H1 (cell line): ENCODE results near the gene GPR135. TPM values are rescaled to one million over a fixed set of nuclear protein-coding genes. Genes with fewer than 3 reads are reported as not detected.

Experiments used
- CTCF ChIA-PET: fragments of 300-600 bp; sonication (Branson Sonifier 250); formaldehyde crosslinking; loops from one replicate; lab custom pipeline; 2021; ENCODE audit not compliant: partially characterized antibody; lab: Charles Lee
- POLR2A ChIA-PET: fragments of 300-600 bp; sonication (Branson Sonifier 250); formaldehyde crosslinking; loops from one replicate; lab custom pipeline; 2021; ENCODE audit warnings: inconsistent platforms; ENCODE audit not compliant: partially characterized antibody; lab: Charles Lee
- DNase-seq, 2 experiments: peaks; one replicate each; pipeline versions ENCODE4 v3.0.0 to v3.0.0-alpha.2; 2010 to 2022; ENCODE audit warnings: low spot score in 2 of 2, low read depth in 1 of 2, mixed read lengths in 1 of 2
- FAIRE-seq: peaks from 2 replicates; lab custom pipeline; 2011; peaks lifted over from hg19 to GRCh38; lab: Jason Lieb, UNC
- H2AFZ ChIP-seq: 2 replicates; pipeline ENCODE4 v1.8.1; 2012; ENCODE audit warnings: low read length, inconsistent platforms
- H2AK5ac ChIP-seq: 2 replicates; pipeline ENCODE4 v1.6.1; 2013; ENCODE audit warnings: low read depth, low read length
- H2BK120ac ChIP-seq: replicated peaks from 2 replicates; pipeline ENCODE3; 2013; ENCODE audit warnings: low read depth, low read length, inconsistent platforms
- H2BK12ac ChIP-seq: 2 replicates; pipeline ENCODE4 v1.6.1; 2013; ENCODE audit warnings: low read depth, low read length
- H2BK15ac ChIP-seq: 2 replicates; pipeline ENCODE4 v1.6.1; 2013; ENCODE audit warnings: low read length
- H2BK20ac ChIP-seq: 2 replicates; pipeline ENCODE4 v1.6.1; 2013; ENCODE audit warnings: low read length
- H2BK5ac ChIP-seq: 2 replicates; pipeline ENCODE4 v1.6.1; 2013; ENCODE audit warnings: low read depth, low read length
- H3K14ac ChIP-seq: 2 replicates; pipeline ENCODE4 v1.6.1; 2013; ENCODE audit warnings: inconsistent platforms; ENCODE audit not compliant: insufficient read length
- H3K18ac ChIP-seq: 2 replicates; pipeline ENCODE4 v1.6.1; 2013; ENCODE audit warnings: low read length; ENCODE audit errors: extremely low read depth
- H3K23ac ChIP-seq: 2 replicates; pipeline ENCODE4 v1.6.1; 2013; ENCODE audit warnings: inconsistent platforms; ENCODE audit not compliant: insufficient read length
- H3K23me2 ChIP-seq: 2 replicates; pipeline ENCODE4 v1.6.1; 2013; ENCODE audit warnings: low read depth, low read length
- H3K27ac ChIP-seq: 2 replicates; pipeline ENCODE4 v1.6.1; 2011; ENCODE audit warnings: low read depth, low read length, inconsistent platforms
- H3K27me3 ChIP-seq, 4 experiments: replicated peaks in 1 of 4; 1 replicate in 1 of 4; 2 replicates in 3 of 4; pipeline versions ENCODE4 v1.6.1 to v1.8.1; 2011 to 2013; ENCODE audit warnings: low read length in 3 of 4, mild to moderate bottlenecking in 3 of 4, inconsistent platforms in 2 of 4, mixed read lengths in 2 of 4, moderate library complexity in 1 of 4; ENCODE audit not compliant: control insufficient read depth in 3 of 4, insufficient read depth in 3 of 4; ENCODE audit errors: extremely low read depth in 1 of 4
- H3K36me3 ChIP-seq, 4 experiments: 2 replicates each; pipeline versions ENCODE4 v1.6.1 to v1.8.1; 2011 to 2013; ENCODE audit warnings: mild to moderate bottlenecking in 4 of 4, low read length in 3 of 4, moderate library complexity in 2 of 4, control low read depth in 1 of 4, inconsistent platforms in 1 of 4; ENCODE audit not compliant: insufficient read depth in 4 of 4, control insufficient read depth in 2 of 4
- H3K4ac ChIP-seq: replicated peaks from 2 replicates; pipeline ENCODE3; 2013; ENCODE audit warnings: low read length, low read depth, mixed read lengths, inconsistent platforms; ENCODE audit not compliant: insufficient read length
- H3K4me1 ChIP-seq, 4 experiments: replicated peaks in 1 of 4; 1 replicate in 1 of 4; 2 replicates in 3 of 4; pipeline versions ENCODE4 v1.6.1 to v1.8.1; 2011 to 2013; ENCODE audit warnings: low read length in 3 of 4, inconsistent platforms in 2 of 4, mixed read lengths in 1 of 4; ENCODE audit not compliant: insufficient read depth in 4 of 4, control insufficient read depth in 3 of 4
- H3K4me2 ChIP-seq, 2 experiments: 2 replicates each; pipeline versions ENCODE4 v1.6.1 to v1.8.1; 2011 to 2013; ENCODE audit warnings: low read depth in 2 of 2, low read length in 2 of 2, control low read depth in 1 of 2, inconsistent platforms in 1 of 2, mild to moderate bottlenecking in 1 of 2; ENCODE audit not compliant: insufficient read depth in 1 of 2
- H3K4me3 ChIP-seq, 4 experiments: fragments of 200-600, 300-600 bp in 1 of 4; sonication (generic), shearing (Covaris generic), sonication (Bioruptor Twin) in 1 of 4; 2 replicates each; pipeline versions ENCODE4 v1.5.1 to v1.8.1; 2011 to 2016; ENCODE audit warnings: low read length in 4 of 4, low read depth in 3 of 4, control low read depth in 2 of 4, inconsistent platforms in 2 of 4, mild to moderate bottlenecking in 2 of 4, mixed read lengths in 1 of 4, moderate library complexity in 1 of 4; ENCODE audit not compliant: insufficient read depth in 2 of 4; ENCODE audit errors: extremely low read depth in 1 of 4
- H3K56ac ChIP-seq: replicated peaks from 2 replicates; pipeline ENCODE3; 2013; ENCODE audit warnings: low read depth, mild to moderate bottlenecking, mixed read lengths, low read length, inconsistent platforms; ENCODE audit not compliant: insufficient read length
- H3K79me1 ChIP-seq: 2 replicates; pipeline ENCODE4 v1.6.1; 2013; ENCODE audit warnings: low read depth, low read length, control low read depth
- H3K79me2 ChIP-seq, 2 experiments: 2 replicates each; pipeline versions ENCODE4 v1.6.1 to v1.8.1; 2012 to 2013; ENCODE audit warnings: low read length in 2 of 2, mild to moderate bottlenecking in 2 of 2, inconsistent platforms in 1 of 2; ENCODE audit not compliant: insufficient read depth in 2 of 2, control insufficient read depth in 1 of 2
- H3K9ac ChIP-seq, 4 experiments: replicated peaks in 1 of 4; 1 replicate in 1 of 4; 2 replicates in 3 of 4; pipeline versions ENCODE4 v1.6.1 to v1.8.1; 2011 to 2013; ENCODE audit warnings: low read depth in 3 of 4, low read length in 3 of 4, control low read depth in 2 of 4, mild to moderate bottlenecking in 2 of 4, moderate library complexity in 2 of 4, inconsistent platforms in 1 of 4; ENCODE audit errors: extremely low read depth in 1 of 4
- H3K9me3 ChIP-seq, 2 experiments: 2 replicates each; pipeline versions ENCODE4 v1.6.1 to v1.8.1; 2012 to 2013; ENCODE audit warnings: mild to moderate bottlenecking in 2 of 2, moderate library complexity in 2 of 2, control low read depth in 1 of 2, inconsistent platforms in 1 of 2, low read depth in 1 of 2, low read length in 1 of 2, mixed read lengths in 1 of 2; ENCODE audit not compliant: insufficient read depth in 2 of 2
- H4K20me1 ChIP-seq, 2 experiments: replicated peaks in 1 of 2; 2 replicates each; pipeline versions ENCODE3 to v1.8.1; 2011 to 2013; ENCODE audit warnings: inconsistent platforms in 2 of 2, low read length in 2 of 2, mild to moderate bottlenecking in 1 of 2; ENCODE audit not compliant: insufficient read depth in 2 of 2, control insufficient read depth in 1 of 2
- H4K5ac ChIP-seq: 2 replicates; pipeline ENCODE4 v1.6.1; 2013; ENCODE audit warnings: low read length, low read depth, mixed read lengths, inconsistent platforms; ENCODE audit not compliant: insufficient read length
- H4K8ac ChIP-seq: 2 replicates; pipeline ENCODE4 v1.8.0; 2013; ENCODE audit warnings: mild to moderate bottlenecking, moderate library complexity, low read length, inconsistent platforms; ENCODE audit not compliant: insufficient read depth; ENCODE audit errors: extremely low read depth
- H4K91ac ChIP-seq: replicated peaks from 2 replicates; pipeline ENCODE3; 2013; ENCODE audit warnings: low read length, mixed read lengths, inconsistent platforms; ENCODE audit not compliant: insufficient read length
- ATF3 ChIP-seq: IDR thresholded peaks from 2 replicates; pipeline ENCODE4 v1.6.1; 2011; ENCODE audit warnings: low read depth, mild to moderate bottlenecking, low read length; ENCODE audit not compliant: insufficient read depth
- BACH1 ChIP-seq: IDR thresholded peaks from 2 replicates; pipeline ENCODE4 v1.6.1; 2012; ENCODE audit warnings: low read length, improper control_type of control experiment
- GTF2F1 ChIP-seq: IDR thresholded peaks from 2 replicates; pipeline ENCODE4 v1.6.1; 2012; ENCODE audit warnings: low read depth, low read length, improper control_type of control experiment, borderline replicate concordance
- KDM4A ChIP-seq: IDR thresholded peaks from one replicate; pipeline ENCODE4 v1.7.1; 2012; ENCODE audit warnings: low read depth, mild to moderate bottlenecking, moderate library complexity, low read length, inconsistent platforms; ENCODE audit not compliant: severe bottlenecking
- RNF2 ChIP-seq: fragments of 200-900, 300-1000 bp; sonication (generic); IDR thresholded peaks from 2 replicates; pipeline ENCODE4 v1.7.1; 2016; ENCODE audit warnings: borderline replicate concordance, low read depth, mild to moderate bottlenecking, antibody characterized with exemption, low read length; ENCODE audit not compliant: poor library complexity, severe bottlenecking; ENCODE audit errors: missing control alignments
- SIX5 ChIP-seq: IDR thresholded peaks from 2 replicates; pipeline ENCODE4 v1.6.1; 2011; ENCODE audit warnings: mild to moderate bottlenecking, low read depth, low read length
- TAF7 ChIP-seq: optimal IDR thresholded peaks from 2 replicates; pipeline ENCODE3; 2011; ENCODE audit warnings: low read depth, mild to moderate bottlenecking, inconsistent platforms, low read length, moderate library complexity, borderline replicate concordance
- TCF12 ChIP-seq: IDR thresholded peaks from 2 replicates; pipeline ENCODE4 v1.6.1; 2011; ENCODE audit warnings: low read depth, mild to moderate bottlenecking, low read length
- YY1 ChIP-seq: IDR thresholded peaks from 2 replicates; pipeline ENCODE4 v1.6.1; 2011; ENCODE audit warnings: low read depth, mild to moderate bottlenecking, low read length
- ZNF274 ChIP-seq: IDR thresholded peaks from 2 replicates; pipeline ENCODE4 v1.7.0; 2012; ENCODE audit warnings: low read length, borderline replicate concordance; ENCODE audit errors: extremely low read depth
- WGBS, 2 experiments: shearing (Covaris generic) in 1 of 2; methylation state at CpG; one replicate each; pipeline versions ENCODE4 v1.1.6 to v1.1.7; 2013 to 2015; ENCODE audit warnings: low lambda C conversion rate in 2 of 2, mixed read lengths in 2 of 2, inconsistent platforms in 1 of 2, low coverage in 1 of 2, missing lambda C conversion rate in 1 of 2; ENCODE audit not compliant: insufficient replicate concordance in 2 of 2, insufficient coverage in 1 of 2, insufficient read length in 1 of 2; ENCODE audit errors: extremely low coverage in 1 of 2, missing lambda C conversion rate in 1 of 2; 5-methylcytosine and 5-hydroxymethylcytosine counted together
- polyA plus RNA-seq, 7 experiments: library from polyadenylated mRNA; depleted of rRNA in 3 of 7; stranded (reverse) in 5 of 7; unstranded in 2 of 7; fragments of >200 nt in 5 of 7; fragments of 200-250 nt in 2 of 7; gene quantifications; 1 replicate in 5 of 7; 2 replicates in 1 of 7; 4 replicates in 1 of 7; pipeline versions ENCODE4 v1.2.1 to v1.2.3, GENCODE V29; 2011 to 2013; ENCODE audit warnings: missing spikeins in 2 of 7, mixed read lengths in 2 of 7
- total RNA-seq: library from RNA; stranded (reverse); fragmentation: NEBNext Ultra II Directional; extraction: Animal tissue kit (Norgen Biotek cat#: 25700); gene quantifications from 2 replicates; pipeline ENCODE4 v1.2.1, GENCODE V29; 2021

GPR135 gene
- total and polyA plus RNA-seq, 2 of the 8 experiments (the other 6 are each of a cell fraction or from before 2014, with no cell fraction given), result 0.48 to 1.1 TPM

GRCh38 chr14:59425322-59425935, 39.8 kb downstream of the GPR135 start:
- Histone ChIP-seq H4K8ac (no peak overlapping the region), H2AFZ (0 out of 2 replicates have a peak overlapping the region, but pooled peaks have one; percentile 50), H3K18ac (no peak overlapping the region), H3K23me2 (no peaks in the 10 kb centered on the region), H3K36me3 (no peaks in the 10 kb centered on the region), H4K5ac (no peak overlapping the region), H2AK5ac (no peak overlapping the region), H3K9ac (no peak overlapping the region), H2BK15ac (no peak overlapping the region), H3K4me1 (no peaks in the 10 kb centered on the region), H3K27ac (no peak overlapping the region), H2BK5ac (no peak overlapping the region), H3K4me3 (no peak overlapping the region), H3K9me3 (no peaks in the 10 kb centered on the region), H4K20me1 (no peaks in the 10 kb centered on the region), H2BK20ac (0 out of 2 replicates have a peak overlapping the region, but pooled peaks have one; percentile 18), H3K79me2 (no peaks in the 10 kb centered on the region), H3K4ac (no peak overlapping the region), H3K79me1 (no peaks in the 10 kb centered on the region), H3K23ac (no peak overlapping the region), H2BK120ac (no peak overlapping the region), H3K56ac (no peak overlapping the region), H3K27me3 (no peaks in the 10 kb centered on the region), H3K4me2 (no peak overlapping the region), H4K91ac (no peak overlapping the region), H3K14ac (no peak overlapping the region), H2BK12ac (no peak overlapping the region)
- POLR2A ChIA-PET, result interaction anchor here (0.6 kb wide), 1 partner anchor 8 kb away, joined by 3 read pairs; no protein-coding TSS in a partner anchor
- WGBS, 2 experiments, result 76% methylated on average over 3 of the region's 3 CpGs; no CpG with 5 or more reads in 1 of the 2 experiments
- FAIRE-seq, result no peak
- CTCF ChIA-PET, result interaction anchor here (0.6 to 1.8 kb wide), 17 partner anchors 14 to 316 kb away, joined by 3 to 7 read pairs (median 3); no protein-coding TSS in a partner anchor
- no peak for DNase-seq
- no peak for TF ChIP-seq BACH1
- no peak for TF ChIP-seq RNF2
- no peak for TF ChIP-seq TCF12
- TF ChIP-seq ATF3, result no peak
- no peak for TF ChIP-seq TAF7
- no peak for TF ChIP-seq ZNF274
- TF ChIP-seq YY1, result no peak
- TF ChIP-seq SIX5, result no peak
- no peak for TF ChIP-seq KDM4A
- no peak for TF ChIP-seq GTF2F1
